H1 (cell line): ENCODE measurements around the gene ZBTB2. TPM values are rescaled to one million over a fixed set of nuclear protein-coding genes. Genes with fewer than 3 reads are reported as not detected.

Experiments used
- polyA plus RNA-seq, 7 experiments: library from polyadenylated mRNA; depleted of rRNA in 3 of 7; stranded (reverse) in 5 of 7; unstranded in 2 of 7; fragments of >200 nt in 5 of 7; fragments of 200-250 nt in 2 of 7; gene quantifications; 1 replicate in 5 of 7; 2 replicates in 1 of 7; 4 replicates in 1 of 7; pipeline versions ENCODE4 v1.2.1 to v1.2.3, GENCODE V29; 2011 to 2013; ENCODE audit warnings: missing spikeins in 2 of 7, mixed read lengths in 2 of 7
- total RNA-seq: library from RNA; stranded (reverse); fragmentation: NEBNext Ultra II Directional; extraction: Animal tissue kit (Norgen Biotek cat#: 25700); gene quantifications from 2 replicates; pipeline ENCODE4 v1.2.1, GENCODE V29; 2021
- TF ChIP-seq, protein P1 (sequence below): fragments of 300-600 bp; sonication (generic); IDR thresholded peaks from 2 replicates; pipeline ENCODE4 v1.7.1; 2012; ENCODE audit warnings: low read length, moderate library complexity, mild to moderate bottlenecking, inconsistent platforms; ENCODE audit not compliant: insufficient replicate concordance

The ZBTB2 gene
- total and polyA plus RNA-seq, 2 of the 8 experiments (the other 6 are each of a cell fraction or from before 2014, with no cell fraction given), result 16.1 to 23.7 TPM

GRCh38 chr6:151399679-151400078 lies 8.3 kb upstream of the ZBTB2 start (continued):
- TF ChIP-seq, protein P1, sequence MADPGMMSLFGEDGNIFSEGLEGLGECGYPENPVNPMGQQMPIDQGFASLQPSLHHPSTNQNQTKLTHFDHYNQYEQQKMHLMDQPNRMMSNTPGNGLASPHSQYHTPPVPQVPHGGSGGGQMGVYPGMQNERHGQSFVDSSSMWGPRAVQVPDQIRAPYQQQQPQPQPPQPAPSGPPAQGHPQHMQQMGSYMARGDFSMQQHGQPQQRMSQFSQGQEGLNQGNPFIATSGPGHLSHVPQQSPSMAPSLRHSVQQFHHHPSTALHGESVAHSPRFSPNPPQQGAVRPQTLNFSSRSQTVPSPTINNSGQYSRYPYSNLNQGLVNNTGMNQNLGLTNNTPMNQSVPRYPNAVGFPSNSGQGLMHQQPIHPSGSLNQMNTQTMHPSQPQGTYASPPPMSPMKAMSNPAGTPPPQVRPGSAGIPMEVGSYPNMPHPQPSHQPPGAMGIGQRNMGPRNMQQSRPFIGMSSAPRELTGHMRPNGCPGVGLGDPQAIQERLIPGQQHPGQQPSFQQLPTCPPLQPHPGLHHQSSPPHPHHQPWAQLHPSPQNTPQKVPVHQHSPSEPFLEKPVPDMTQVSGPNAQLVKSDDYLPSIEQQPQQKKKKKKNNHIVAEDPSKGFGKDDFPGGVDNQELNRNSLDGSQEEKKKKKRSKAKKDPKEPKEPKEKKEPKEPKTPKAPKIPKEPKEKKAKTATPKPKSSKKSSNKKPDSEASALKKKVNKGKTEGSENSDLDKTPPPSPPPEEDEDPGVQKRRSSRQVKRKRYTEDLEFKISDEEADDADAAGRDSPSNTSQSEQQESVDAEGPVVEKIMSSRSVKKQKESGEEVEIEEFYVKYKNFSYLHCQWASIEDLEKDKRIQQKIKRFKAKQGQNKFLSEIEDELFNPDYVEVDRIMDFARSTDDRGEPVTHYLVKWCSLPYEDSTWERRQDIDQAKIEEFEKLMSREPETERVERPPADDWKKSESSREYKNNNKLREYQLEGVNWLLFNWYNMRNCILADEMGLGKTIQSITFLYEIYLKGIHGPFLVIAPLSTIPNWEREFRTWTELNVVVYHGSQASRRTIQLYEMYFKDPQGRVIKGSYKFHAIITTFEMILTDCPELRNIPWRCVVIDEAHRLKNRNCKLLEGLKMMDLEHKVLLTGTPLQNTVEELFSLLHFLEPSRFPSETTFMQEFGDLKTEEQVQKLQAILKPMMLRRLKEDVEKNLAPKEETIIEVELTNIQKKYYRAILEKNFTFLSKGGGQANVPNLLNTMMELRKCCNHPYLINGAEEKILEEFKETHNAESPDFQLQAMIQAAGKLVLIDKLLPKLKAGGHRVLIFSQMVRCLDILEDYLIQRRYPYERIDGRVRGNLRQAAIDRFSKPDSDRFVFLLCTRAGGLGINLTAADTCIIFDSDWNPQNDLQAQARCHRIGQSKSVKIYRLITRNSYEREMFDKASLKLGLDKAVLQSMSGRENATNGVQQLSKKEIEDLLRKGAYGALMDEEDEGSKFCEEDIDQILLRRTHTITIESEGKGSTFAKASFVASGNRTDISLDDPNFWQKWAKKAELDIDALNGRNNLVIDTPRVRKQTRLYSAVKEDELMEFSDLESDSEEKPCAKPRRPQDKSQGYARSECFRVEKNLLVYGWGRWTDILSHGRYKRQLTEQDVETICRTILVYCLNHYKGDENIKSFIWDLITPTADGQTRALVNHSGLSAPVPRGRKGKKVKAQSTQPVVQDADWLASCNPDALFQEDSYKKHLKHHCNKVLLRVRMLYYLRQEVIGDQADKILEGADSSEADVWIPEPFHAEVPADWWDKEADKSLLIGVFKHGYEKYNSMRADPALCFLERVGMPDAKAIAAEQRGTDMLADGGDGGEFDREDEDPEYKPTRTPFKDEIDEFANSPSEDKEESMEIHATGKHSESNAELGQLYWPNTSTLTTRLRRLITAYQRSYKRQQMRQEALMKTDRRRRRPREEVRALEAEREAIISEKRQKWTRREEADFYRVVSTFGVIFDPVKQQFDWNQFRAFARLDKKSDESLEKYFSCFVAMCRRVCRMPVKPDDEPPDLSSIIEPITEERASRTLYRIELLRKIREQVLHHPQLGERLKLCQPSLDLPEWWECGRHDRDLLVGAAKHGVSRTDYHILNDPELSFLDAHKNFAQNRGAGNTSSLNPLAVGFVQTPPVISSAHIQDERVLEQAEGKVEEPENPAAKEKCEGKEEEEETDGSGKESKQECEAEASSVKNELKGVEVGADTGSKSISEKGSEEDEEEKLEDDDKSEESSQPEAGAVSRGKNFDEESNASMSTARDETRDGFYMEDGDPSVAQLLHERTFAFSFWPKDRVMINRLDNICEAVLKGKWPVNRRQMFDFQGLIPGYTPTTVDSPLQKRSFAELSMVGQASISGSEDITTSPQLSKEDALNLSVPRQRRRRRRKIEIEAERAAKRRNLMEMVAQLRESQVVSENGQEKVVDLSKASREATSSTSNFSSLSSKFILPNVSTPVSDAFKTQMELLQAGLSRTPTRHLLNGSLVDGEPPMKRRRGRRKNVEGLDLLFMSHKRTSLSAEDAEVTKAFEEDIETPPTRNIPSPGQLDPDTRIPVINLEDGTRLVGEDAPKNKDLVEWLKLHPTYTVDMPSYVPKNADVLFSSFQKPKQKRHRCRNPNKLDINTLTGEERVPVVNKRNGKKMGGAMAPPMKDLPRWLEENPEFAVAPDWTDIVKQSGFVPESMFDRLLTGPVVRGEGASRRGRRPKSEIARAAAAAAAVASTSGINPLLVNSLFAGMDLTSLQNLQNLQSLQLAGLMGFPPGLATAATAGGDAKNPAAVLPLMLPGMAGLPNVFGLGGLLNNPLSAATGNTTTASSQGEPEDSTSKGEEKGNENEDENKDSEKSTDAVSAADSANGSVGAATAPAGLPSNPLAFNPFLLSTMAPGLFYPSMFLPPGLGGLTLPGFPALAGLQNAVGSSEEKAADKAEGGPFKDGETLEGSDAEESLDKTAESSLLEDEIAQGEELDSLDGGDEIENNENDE, result no peak
